ENCODE measurements around the gene ELAVL1.

- TF ChIP-seq POLR2A (IDR thresholded peaks at IDR 0.05; ENCODE audit: low read depth, low read length) = no peak
- TF ChIP-seq TAF1 (IDR thresholded peaks at IDR 0.05; ENCODE audit: borderline replicate concordance, low read depth, low read length) = no peak
Observed at GRCh38 chr19:7979011-7979410, 26.4 kb downstream of the ELAVL1 start.

Measured in GM12892 (cell line).